ENCODE data around the gene DYNC1LI1.
"Not testable (repeated sequence)": the region's sequence is repeated elsewhere in the genome, so short reads cannot be mapped to it uniquely, and the experiment has no call there.

The DYNC1LI1 gene

DNA sequence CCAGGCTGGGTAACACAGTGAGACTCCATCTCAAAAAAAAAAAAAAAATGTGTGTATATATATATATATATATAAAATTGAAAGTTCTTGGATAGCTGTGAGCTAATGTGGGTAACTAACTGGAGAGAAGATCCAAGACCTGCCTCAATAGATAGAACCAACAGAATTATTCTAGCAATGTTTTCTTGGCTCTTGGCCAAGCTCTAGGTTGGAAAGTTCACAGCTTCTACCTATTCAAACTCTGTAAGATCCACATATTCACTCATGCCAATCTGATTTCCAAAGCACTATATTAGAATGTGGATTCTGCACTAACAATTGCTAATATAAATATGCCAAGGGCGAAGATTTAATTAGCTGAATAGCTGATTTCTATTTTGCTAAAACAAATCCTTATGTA is 38.2 kb downstream of the DYNC1LI1 start:
- no peak for DNase-seq (ENCODE audit: low read depth in 2 of 2)

DNA sequence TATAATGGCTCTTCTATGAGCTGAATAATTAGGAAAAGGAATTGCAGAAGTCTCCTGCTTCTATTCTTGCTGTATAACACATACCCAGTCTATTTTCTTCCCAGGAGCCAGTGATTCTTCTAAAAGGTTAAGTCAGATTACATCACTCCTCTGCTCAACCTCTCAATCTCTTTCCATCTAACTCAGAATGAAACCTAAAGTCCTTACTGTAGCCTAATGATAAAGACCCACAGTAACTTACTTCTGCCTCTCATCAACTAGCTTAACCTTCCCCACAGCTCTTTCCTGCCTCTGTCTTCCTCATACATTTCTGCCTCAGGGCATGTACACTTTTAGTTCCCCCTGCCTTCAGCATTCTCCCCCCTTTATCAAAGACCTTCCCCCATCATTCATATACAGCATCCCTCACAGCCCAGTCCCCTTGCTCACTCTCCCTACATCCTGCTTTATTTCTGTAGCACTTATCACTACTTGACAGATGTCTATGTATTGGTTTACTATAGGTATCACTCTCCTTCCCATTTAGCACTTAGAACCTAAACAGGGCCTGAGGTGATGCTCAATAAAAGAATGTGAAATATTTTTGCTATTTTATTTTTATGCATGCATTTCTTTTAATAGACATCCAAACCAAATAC is 39.5 kb downstream of the DYNC1LI1 start:
- DNase-seq (ENCODE audit: low read depth in 2 of 2) = no peak

DNA sequence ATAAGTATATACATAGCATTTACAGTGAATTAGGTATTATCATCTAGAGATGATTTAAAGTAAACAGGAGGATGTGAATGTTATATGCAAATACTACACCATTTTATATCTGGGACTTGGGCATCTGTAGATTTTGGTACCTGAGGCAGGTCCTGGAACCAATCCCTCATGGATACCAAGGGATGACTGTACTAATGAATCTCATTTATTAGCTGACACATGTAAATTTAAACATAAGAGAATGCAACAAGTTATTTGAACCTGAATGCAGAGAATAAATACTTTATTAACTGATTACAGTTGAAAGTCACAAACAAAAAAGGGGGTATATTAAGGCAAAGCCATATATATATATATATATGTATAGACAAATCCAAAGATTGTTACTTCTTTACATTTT is 44.9 kb downstream of the DYNC1LI1 start:
- DNase-seq (ENCODE audit: low read depth in 2 of 2) = no peak

DNA sequence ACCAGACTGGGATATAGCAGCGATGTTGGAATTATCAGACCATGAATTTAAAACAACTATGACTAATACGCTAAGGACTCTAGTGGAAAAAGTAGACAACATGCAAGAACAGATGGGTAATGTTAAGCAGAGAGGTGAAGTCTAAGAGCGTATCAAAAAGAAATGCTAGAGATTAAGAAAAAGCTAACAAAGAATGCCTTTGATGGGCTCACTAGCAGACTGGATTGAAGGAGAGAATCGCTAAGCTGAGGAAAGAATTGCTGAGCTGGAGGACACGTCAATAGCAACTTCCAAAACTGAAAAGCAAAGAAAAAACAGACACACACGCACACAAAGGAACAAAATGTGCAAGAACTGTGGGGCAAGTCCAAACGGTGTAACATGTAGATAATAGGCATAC is 48.0 kb downstream of the DYNC1LI1 start:
- DNase-seq (ENCODE audit: low read depth in 2 of 2) = no peak

DNA sequence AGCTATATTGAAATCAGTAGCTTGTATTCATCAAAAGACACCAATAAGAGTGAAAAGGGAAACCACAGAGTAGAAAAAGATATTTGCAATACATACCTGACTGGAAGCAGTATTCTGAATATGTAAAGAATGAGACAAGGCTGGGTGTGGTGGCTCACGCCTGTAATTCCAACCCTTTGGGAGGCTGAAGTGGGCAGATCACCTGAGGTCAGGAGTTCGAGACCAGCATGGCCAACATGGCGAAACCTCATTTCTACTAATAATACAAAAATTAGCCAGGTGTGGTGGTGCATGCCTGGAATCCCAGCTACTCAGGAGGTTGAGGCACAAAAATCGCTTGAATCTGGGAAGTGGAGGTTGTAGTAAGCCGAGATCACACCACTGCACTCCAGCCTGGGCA is 51.7 kb downstream of the DYNC1LI1 start:
- not testable (repeated sequence) for DNase-seq (ENCODE audit: low read depth in 2 of 2)

DNA sequence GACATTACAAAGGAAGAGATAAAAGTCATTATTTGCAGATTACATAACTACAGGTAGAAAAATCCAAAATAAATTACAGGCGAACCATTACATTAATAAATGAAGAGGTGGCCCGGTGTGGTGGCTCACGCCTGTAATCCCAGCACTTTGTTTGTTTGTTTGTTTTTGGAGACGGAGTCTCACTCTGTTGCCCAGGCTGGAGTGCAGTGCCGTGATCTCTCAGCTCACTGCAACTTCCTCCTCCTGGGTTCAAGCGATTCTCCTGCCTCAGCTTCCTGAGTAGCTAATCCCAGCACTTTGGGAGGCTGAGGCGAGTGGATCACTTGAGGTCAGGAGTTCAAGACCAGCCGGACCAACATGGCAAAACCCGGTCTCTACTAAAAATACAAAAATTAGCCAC is 53.9 kb downstream of the DYNC1LI1 start:
- DNase-seq (ENCODE audit: low read depth in 2 of 2) = not testable (repeated sequence)

DNA sequence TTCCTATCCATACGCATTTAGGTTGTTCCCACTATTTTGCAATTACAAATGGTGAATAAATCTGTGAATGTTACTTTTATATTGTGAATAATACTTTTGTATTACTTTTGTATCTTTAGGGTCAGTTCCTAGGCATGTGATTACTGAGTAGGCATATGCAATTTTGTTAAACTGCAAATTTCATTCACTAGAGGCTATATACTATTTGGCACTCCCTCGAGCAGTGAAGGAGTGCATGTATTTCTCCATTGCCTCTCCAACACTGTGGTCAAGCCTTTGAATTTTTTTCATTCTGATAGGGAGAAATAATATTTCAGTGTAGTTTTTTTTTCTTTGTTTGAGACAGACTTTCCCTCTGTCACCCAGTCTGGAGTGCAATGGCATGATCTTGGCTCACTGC is 59.7 kb downstream of the DYNC1LI1 start:
- DNase-seq (ENCODE audit: low read depth in 2 of 2) = no peak

DNA sequence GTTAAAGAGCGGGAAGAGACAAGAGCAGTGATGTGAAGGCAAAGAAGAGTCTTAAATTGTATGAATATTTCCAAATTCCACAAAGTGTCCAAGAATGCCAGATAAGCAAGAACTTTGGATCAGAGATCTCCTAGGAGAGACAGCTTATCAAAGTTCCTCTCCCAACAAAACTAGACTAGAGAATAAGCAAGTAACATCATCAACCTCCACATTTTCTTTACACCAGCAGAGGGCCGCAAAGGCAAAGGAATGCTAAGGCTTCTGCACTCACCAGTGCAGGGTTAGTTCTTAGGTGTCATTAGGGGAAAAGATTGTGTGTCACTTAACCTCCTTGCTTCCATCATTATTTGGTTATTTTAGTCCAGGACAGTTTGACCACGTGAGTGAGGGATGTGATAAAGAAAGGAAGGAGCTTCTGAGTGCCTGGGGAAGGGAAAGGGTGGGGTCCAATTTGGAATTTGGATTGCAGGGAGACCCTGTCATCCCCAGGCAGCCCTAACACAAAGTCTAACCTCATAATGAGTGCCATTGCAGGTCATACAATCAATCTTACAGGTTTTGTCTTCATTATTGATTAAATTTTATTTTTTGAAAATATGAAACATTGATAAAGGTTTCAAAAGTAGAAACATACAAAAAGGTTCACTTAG is 60.5 kb downstream of the DYNC1LI1 start:
- DNase-seq (ENCODE audit: low read depth in 2 of 2) = peak; percentile 28 to 43

DNA sequence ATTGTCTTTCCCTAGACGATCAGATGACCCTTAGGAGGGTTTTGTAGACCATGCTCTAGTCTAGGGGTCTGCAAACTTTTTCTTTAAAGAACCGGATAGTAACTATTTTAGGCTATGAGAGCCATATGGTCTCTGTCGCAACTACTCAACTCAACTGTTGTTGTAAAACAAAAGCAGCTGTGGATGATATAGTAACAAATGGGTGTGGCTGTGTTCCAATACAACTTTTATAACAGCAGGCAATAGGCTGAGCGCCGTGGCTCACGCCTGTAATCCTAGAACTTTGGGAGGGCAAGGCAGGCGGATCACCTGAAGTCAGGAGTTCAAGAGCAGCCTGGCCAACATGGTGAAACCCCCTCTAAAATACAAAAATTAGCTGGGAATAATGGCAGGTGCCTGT is 61.9 kb downstream of the DYNC1LI1 start:
- no peak for DNase-seq (ENCODE audit: low read depth in 2 of 2)

DNA sequence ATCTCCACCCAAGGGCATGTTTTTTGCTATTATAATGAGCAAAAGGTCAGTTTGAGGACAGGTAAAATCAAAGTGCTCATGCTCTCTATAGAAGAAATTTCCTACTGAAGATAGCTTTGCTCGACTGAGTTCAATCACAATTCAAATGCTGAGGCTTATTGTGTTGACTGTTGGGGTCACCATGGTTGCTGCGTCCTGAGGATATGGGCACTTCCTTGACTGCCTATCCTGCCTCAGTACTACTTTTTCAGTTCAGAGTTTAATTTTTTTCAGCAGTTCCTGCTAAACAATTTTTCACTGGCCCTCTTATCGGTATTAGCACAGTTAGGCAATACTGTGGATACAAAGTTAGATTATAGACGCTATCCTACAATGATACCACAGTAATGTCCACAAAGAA is 64.2 kb downstream of the DYNC1LI1 start:
- no peak for DNase-seq (ENCODE audit: low read depth in 2 of 2)

DNA sequence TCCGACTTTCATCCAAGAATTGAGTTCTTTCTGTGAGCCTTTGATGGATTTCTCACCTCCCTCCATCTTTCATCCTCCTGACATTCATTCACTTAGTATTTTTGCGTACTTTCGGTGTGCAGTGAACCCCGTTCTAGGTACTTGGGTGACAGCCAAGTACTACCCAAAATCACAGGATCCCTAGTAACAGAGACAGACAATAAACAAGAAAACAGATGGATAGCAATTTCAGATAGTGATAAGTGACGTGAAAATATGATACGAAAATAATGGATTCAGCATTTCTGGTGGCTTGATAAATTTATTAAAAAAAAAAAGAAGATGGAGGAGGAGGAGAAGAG is 67.7 kb downstream of the DYNC1LI1 start:
- no peak for DNase-seq (ENCODE audit: low read depth in 2 of 2)

DNA sequence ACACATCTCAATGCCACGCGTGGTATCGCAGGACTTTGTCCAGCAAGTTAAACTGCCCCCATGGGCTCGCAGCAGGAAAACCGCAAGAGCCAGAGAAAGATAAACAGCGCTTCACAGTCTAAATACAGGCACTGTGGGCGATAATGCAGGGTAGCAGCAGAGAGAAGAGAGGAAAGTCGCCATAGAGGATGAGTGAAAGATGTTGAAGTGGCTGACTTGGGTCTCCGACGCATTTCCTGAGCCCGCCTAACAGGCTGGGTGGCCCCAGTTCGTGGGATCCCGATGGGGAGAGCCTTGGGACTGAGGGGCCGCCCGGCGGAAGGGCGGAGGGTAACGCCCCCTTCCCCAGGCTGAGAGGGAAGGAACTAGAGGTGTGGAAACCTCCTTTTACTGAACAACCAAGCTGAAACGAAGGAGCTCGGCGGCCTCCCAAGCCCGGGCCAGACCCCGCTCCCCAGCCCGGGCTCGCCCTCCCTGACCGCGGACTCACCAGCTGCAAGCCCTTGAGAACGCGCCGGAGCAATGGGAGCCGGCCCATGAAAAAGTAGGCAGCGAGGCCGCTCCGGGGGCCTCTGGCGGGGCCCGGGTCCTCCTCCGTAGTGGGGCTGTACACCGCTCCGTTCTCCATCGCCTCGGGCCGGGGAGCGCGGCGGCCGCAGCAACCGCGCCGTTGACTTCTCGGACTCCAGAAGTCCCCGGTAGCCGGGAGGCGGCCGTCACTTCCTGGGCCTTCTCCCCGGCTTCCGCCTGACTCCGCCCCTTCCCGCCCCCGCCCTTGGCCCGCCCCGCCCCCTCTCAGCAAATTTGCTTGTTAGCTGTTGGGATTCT is 68.3 kb downstream of the DYNC1LI1 start, which contains the start of gene CMTM6:
TSS of gene CMTM6 (minus strand) at position 735 of the 828 bp plus-strand sequence. CDS start at position 628, 107 bp downstream.
- DNase-seq (ENCODE audit: low read depth in 2 of 2) = peak; percentile 67 to 69

DNA sequence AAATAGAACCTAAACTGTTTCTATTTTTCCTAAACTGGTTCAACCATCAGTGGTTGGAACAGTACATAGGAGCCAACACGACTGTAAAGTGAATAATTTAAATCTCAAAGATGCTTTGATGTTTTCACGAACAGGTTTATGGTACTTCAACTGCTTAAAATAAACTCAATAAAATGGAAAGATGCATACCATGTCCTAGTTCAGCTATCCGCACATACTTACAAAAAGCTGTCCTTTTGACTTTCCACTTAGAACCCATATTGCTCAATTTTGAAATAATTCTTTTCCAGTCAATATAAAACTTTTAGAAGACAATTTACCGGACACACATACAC is 68.9 kb downstream of the DYNC1LI1 start:
- DNase-seq (ENCODE audit: low read depth in 2 of 2) = no peak

DNA sequence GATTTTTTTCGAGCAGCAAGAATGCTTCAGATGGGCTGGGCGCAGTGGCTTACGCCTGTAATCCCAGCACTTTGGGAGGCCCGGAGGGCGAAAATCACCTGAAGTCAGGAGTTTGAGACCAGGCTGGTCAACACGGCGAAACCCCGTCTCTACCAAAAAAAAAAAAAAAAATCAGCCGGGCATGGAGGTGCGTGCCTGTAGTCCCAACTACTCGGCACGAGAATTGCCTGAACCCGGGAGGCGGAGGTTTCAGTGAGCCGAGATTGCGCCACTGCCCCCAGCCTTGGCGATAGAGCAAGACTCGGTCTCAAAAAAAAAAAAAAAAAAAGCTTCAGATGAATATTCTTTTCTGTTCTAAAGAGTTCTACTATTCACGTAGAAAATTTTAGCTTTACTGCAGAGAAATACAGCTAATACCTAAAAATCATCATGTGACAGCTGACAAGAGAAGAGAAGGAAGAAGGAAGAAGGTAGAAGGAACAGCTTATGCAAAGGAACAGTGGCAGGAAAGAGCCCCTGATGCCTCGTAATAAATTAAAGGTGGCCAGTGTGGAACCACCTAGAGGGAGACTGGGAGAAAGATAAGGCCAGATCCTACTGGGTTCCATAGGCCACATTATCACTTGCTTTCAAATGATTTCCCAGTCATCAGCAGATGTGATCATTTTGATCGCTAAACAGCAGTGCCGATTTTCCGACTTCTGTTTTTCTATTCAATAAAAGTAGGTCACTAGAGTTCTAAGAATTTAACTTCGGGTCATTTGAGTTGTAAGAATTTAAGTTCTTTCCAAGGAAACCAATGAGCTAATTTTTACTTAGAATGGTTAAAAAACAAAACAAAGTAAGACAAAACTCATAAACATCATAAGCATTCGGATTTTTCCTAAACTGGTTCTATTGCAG is 69.5 kb downstream of the DYNC1LI1 start:
- no peak for DNase-seq (ENCODE audit: low read depth in 2 of 2)

DNA sequence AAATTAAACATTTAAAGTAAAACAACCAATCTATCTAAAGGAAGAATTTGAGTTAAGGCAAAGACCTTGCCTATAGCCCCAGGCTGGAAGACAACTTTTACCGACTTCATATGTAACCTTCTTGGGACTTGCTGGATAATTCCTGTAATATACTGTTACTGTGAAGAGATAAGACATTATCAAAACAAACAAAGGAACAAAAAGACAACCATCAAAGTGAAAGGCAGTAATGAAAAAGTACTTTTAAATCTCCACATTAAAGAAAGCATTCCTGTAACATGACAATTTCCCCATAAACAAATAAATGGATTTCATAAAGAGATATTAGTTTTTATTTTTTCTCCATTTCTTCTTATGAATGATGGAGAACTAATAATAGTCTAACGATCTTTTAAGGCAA is 70.4 kb downstream of the DYNC1LI1 start:
- no peak for DNase-seq (ENCODE audit: low read depth in 2 of 2)

DNA sequence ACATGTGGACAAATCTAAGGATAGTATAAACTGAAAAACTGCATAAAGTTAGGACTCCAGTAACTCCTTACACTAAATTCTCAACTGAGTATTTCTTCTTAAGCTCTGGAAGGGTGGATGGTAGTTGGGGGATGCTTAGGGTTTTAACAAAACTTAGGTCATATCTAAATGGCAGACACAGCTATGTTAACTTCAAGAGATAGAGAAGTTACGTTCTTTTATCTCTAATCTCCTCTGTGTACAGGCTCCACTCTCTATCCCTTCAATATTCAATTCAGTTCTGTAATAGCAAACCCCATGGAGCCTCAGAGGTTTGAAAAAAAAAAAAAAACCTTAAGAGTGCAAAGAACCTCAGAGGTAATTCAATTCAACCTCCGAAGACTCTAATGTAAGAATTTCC is 71.1 kb downstream of the DYNC1LI1 start:
- DNase-seq (ENCODE audit: low read depth in 2 of 2) = no peak

DNA sequence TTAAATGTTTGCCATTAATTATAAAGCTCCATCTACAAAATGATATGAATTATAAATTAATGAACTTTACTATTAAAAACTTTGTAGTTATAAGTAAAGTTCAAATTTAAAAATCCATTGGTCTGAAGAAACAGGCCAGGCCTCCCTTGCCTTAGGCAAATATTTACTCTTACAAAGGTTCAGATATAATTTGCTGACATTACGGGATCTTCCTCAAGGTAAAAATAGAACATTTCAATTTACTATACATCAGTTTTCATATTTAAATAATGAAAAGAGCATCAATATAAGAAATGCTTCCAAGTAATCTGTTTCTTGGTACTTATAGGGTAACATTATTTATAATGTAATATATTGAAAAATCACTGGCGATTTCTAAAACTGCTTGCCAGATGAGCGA is 71.7 kb downstream of the DYNC1LI1 start:
- no peak for DNase-seq (ENCODE audit: low read depth in 2 of 2)

DNA sequence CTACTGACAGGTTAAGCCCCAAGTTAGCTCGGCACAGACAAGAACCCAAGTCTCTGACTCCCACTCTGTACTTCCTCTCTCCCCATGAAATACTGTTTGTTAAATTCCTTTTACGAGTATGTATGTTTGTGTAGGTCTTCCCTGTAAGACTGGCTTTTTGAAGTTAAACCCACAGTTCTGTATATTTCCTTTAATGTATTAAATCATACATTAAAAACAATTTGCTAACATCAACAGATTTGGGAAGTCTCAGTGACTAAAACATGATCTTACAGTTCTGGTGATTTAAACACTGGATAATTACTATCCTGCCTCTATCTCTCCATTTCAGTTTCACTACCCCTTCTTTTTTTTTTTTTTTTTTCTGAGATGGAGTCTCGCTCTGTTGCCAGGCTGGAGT is 72.4 kb downstream of the DYNC1LI1 start:
- DNase-seq (ENCODE audit: low read depth in 2 of 2) = no peak

DNA sequence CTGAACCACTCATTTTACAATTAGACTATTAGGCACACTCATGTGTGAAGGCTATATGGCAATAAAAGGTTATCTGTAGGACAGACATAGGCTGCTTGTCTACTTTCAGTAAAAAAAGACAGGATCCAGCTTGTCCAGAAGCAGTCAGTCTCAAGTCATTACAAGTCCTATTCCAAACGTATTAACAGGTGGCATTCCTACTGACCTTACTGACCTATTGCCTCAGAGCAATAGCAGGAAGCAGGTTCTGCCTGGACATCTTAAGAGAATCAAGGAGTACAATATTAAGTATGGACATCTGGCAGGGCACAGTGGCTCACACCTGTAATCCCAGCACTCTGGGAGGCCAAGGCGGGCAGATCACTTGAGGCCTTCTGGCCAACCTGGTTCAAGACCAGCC is 75.0 kb downstream of the DYNC1LI1 start:
- no peak for DNase-seq (ENCODE audit: low read depth in 2 of 2)

DNA sequence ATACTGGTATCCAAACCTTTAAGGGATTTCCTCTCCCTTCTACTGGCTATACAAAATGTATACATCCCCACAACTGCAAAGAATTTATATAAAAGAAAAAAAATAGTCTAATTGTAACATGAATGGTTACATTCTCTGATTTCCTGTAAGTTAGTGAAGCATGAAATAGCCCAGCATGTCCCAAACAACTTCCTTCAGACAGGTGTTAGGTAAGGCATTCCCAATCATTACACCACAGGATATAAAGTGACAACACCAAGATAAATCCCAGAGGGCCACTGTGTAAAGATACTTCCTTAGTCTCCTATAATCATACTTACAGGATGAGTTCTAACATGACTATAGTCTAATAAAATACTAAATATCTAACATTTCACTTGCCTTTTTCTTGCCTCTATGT is 75.6 kb downstream of the DYNC1LI1 start:
- DNase-seq (ENCODE audit: low read depth in 2 of 2) = no peak

DNA sequence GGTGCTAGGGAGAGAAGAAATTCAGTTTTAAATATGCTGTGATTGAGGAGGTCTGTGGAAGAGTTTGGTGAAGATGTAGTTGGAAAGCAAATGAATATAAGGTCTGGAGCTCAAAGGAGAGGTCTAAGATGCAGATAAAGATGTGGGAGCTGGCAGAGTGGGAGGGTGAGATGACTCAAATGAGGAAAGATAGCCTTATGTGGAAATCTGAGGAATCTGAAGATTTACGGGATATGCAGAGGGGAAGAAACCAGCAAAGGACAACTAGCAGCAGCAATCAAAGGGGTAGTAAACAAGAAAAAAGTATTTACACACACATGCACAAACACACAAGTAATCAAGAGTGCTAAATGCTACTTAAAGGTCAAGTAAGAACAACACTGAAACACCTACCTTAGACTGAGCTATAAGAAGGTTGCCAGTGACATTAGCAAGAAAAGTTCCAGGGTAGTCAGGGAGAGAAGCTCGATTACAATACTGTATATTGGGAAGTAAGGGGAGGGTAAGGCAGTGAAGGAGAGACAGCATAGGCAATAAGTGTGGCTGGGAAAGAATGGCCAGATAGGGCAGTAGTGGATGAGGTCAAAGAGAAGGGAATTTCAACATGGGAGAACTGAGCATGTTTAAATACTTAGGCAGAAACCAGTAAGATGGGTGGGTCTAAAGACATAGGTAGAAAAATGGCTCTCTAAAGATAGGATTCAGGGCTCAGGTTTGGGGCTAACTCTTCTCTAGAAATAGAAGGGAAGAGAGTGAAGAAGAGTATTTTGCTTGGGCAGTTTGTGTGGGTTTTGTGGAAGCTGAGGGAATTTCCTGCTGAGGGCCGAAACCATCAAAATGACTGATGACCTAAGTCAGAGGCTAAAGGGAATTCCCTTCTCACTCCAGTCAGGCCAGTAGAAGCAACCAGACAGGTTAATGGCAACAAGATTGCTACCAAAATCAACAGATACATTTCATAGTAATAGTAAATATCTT is 76.9 kb downstream of the DYNC1LI1 start:
- no peak for DNase-seq (ENCODE audit: low read depth in 2 of 2)

Data from stimulated activated CD4-positive, alpha-beta T cell treated with anti-CD3 and anti-CD28 coated beads, Interleukin-4, amount 100 ng/mL, for 48 hours (primary cell).